ENCODE data around the gene ABCA4.
A peak's percentile ranks its signal among the peaks of the same experiment; 100 is the strongest.
"Not testable (repeated sequence)": the region's sequence is repeated elsewhere in the genome, so short reads cannot be mapped to it uniquely, and the experiment has no call there.

The ABCA4 gene

DNA sequence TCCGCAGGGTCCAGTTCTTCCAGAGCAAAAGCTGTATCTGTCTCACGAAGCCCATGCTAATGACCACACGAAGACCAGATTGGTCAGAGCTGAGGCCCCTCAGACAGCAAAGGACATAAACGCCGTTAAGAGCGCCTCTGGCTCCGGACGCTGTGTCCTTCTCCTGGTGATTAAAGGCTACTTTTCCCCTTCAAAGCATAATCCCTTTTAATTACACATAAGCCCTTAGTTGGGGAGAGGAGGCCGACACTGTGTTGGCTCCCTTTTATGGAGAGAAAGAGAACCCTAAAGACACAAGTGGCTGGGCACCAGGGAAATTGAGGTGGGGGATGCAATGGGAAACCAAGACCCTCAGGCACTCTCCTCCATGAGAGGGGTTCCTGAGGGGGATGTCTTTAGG, at the start of gene ABCA4:
ABCA4 (minus strand) TSS at position 158 of the 400 bp plus-strand sequence; CDS start at position 55, 103 bp downstream.
- DNase-seq, result no peak

DNA sequence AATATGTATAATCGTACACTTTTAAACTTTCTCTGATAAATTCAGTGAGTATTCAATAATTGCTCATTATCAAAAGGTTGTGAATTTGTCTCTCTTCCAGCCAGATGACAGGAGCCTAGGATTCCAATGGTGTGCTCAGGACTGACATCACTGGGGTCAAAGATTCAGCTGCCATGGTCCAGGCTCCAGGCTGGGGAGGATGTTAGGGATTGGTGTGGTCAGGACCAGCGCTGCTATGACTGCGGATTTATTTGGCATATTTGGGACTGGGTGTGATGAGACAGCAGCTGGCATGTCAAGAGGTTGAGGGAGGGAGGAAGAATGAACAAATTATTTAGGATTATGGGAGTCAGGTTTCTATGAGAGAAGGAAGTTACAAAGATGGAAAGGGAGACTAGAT, 48.2 kb upstream of the ABCA4 start:
- DNase-seq, result no peak

DNA sequence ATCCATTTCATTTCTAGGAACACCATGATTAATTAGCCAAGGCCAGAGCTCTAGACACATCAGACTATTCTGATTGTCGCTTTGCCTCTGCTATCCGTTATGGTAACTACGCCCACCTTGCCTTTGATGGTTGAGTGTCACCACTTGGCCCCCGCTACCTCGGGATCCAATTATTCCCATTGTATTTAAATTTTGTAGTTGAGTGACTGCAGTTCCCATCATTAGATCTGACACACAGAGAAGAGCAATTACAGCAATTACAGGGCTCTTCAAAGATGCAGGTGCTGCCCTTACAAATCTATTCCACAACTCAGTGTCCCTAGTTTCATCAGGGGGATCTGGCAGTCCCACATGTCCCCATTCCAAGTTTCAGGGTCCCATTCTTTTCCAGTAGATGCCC, 44.9 kb upstream of the ABCA4 start:
- no peak for DNase-seq

DNA sequence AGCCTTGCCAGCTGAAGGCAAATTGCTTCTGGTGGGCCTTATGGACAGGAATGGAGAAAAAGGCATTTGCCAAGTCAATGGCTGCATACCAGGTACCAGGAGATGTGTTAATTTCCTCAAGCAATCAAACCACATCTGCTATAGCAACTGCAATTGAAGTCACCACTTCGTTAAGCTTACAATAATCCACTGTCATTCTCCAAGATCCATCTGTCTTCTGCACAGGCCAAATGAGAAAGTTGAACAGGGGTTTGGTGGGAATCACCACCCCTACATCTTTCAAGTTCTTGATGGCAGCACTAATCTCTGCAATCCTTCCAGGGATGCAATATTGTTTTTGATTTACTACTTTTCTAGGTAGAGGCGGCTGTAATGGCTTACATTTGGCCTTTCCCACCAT, 43.9 kb upstream of the ABCA4 start:
- not testable (repeated sequence) for DNase-seq

DNA sequence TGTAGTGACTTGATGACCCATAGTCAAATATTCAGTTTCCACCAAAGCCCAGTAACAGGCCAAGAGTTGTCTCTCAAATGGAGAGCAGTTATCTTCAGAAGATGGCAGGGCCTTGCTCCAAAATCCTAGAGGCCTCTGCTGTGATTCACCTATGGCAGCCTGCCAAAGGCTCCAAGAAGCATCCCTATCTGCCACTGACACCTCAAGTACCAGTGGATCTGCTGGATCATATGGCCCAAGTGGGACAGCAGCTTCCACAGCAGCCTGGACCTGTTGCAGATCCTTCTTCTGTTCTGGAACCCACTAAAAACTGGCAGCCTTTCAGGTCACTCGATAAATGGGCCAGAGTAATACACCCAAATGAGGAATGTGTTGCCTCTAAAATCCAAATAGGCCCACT, 43.2 kb upstream of the ABCA4 start:
- not testable (repeated sequence) for DNase-seq

DNA sequence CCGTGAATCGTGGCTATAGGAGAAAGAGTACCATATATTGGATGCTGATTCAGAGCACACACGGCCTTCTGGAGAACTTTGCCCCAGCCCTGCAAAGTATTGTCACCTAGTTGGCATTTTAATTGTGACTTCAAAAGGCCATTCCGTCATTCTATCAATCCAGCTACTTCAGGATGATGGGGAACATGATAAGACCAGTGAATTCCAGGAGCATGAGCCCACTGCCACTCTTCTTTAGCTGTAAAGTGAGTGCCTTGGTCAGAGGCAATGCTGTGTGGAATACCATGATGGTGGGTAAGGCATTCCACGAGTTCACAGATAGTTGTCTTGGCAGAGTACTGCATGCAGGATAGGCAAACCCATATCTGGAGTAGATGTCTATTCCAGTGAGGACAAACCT, 42.3 kb upstream of the ABCA4 start:
- not testable (repeated sequence) for DNase-seq

DNA sequence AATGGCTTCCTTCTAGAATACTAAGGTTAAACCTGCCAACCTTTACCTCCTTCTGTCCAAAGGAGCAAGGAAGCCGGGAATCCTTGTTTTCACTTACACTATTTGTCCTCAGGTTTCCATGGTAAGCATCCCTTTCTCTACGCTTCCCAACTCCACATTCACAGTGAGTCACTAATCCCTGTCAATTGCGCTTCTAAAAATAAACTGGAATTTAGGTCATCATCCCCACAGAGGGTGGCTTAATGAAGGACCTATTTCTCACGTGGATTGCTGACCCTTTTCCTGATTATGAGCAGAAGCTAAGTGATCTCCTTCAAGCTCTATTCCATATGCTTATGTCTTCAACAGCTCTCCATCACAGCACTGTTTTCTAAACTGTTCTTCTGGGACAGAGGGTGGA, 39.9 kb upstream of the ABCA4 start:
- DNase-seq, result no peak

DNA sequence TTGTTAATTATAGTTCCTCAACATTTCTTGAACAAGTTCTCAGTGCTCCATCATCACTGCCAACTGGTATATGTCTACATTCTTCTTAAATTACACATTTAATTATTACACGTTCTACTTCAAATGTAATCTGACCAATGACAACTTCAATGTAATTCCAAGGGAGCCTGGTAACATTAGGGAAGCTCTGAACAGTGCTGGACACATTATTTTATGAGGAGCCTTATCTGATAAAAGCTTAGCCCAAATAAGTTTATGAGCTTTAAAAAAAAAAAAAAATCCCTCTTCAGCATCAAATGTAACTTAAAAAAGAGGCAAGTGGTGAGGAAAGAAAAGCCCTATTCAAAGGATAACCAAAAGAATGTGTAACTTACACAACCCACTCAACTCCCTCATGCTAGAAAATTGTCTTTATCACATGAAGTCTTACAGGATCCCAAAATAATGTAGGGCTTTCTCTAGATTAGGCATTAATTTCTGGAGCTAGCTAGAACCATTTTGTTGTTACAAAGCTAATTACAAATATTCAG, 35.2 kb upstream of the ABCA4 start:
- DNase-seq, result no peak

DNA sequence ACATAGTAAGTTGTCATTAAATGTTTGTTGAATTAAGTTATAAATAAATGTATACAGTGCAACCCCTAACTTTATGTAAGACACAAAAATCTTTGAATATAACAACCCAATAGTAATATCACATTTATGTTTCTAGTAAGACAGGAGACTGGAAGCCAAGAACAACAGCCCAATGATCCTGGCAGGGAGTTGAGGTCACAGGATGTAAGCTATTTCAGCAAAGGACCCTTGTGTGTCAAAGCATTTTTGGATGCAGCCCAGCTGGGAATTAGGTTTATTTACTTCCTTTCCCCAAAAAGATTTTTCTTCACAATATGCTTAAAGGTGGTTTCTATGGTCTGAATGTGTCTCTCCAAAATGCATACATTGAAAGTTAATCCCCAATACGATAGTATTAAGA, 34.0 kb upstream of the ABCA4 start:
- no peak for DNase-seq

DNA sequence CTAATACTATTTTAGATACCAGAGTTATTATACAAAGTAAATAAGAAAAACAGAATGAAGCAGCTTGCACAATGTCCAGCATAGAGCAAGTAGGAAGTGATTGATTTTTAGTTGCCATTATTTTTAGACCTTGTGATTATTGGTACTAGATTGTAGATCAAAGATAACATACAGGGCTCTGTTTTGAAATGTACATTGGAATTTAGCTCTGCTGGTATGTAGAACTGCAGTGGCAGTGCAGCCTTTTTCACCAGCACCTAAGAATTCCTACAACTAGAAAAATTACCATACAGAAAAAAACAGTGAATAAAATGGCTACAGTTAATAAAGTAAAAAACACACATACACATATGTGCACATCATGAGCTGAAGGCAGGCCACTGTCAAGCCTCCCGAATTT, 32.2 kb upstream of the ABCA4 start:
- no peak for DNase-seq

DNA sequence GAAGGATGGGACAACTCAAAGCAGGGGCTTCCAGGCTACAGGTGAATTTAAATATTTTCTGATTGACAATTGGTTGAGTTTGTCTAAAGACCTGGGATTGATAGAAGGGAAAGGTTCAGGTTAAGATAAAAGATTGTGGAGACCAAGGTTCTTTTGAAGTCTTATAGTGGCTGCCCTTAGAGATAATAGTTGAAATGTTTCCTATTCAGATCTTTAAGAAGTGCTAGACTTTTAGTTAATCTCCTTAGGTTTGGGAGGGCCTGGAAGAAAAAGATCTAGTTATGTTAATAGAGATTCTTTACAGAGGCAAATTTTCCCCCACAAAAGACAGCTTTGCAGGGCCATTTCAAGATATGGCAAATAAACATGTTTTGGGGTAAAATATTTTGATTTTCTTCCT, 28.2 kb upstream of the ABCA4 start:
- DNase-seq, result not testable (repeated sequence)

DNA sequence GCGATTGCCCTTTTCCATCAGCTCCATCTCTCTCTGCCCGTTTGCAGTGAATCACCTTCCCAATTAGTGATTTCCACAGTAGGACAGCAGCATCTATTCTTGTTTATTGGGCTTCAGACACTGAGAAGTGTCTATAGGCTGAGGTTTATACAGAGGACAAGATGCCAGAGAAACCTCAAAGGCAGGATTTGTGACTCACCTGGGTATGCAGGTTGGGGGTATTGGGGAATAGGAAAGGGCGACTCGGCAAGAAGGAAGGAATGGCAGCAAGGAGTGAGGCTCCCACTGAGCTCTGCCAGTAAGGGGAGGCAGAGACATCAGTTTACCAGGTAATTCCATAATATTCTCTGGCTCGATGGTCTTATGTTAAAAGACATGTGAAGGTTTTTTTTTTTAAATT, 25.3 kb upstream of the ABCA4 start:
- no peak for DNase-seq

DNA sequence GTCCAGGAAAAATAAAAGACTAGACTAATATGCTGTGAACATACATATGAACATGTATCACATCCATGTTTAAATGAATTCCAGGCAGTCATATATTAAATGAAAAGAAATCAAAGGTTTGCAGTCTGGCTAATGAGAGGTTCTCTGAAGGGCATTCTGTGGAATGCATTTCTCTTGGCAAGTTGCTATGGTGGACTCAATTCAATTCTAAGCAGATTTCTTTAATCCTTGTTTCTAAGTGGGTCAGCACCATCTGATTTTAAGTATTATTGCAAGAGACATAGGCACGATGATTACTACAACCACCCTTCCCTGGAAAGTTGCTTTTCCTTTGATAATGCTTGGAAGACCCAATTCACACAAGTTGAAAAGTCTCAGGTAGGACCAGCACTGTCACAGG, 23.9 kb upstream of the ABCA4 start:
- DNase-seq, result no peak

DNA sequence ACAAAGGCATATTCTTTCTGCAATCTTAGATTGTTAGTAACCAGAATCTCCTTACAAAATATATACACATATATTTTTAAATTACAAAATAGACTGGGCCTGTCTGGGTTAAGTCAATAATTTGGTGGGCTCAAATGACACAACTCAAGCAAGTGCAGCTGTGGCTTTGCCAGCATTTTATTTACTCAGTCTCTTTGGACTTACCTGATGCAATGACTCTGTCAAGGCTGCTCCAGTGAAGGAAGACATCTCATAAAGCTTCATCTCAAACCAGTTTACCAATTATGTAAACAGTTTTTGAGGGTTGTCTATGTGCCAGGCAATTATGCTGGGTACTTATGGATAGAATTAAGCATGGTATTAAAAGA, 22.8 kb upstream of the ABCA4 start:
- peak; percentile 82 for DNase-seq

DNA sequence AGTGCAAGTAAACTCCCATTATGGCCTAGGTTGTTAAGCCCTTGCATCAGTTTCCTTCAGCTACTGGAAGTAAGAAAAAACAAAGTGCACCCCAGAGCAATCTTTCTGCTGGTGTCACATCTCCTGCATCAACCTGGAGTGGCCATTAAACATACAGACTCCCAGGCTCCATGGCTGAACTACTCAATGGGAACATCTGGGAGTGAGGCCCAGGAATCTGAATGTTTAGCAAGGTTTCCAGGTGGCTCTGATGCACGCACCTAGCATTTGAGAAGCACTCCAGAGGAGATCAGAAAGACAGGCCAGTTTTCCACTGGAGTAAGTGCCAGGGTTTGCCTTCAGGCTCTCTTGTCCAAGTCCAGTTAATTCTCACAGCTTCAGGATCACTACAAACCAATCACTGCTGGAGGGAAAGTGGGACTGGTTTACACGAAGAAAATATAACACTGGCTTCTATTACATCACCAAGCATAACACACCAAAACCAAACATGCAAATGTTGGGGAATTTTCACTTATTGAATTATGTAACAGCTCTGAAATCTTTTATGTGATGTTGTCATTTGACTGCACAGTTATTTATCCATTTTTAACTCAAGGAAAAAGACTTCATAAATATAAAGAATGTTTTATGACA, 22.3 kb upstream of the ABCA4 start:
- DNase-seq, result peak; percentile 46

DNA sequence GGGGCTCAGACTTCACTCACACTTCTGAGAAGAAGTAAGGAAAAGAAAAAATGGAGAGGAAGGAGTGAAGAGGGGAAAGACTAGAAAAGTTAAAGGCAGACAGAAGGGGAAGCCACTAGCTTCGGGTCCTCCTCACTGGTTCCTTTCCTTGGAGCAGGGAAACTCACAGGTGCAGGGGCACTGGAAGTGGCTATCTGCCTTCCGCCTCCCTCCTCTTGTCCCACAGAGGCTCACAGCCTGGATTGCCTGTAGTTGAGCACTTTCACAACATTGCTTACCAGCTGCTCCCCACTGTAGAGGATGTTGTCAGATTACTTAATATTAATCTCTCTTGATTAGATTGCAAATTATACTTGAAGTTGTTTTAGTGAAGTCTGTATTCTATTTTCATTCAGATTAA, 21.6 kb upstream of the ABCA4 start:
- DNase-seq, result no peak

DNA sequence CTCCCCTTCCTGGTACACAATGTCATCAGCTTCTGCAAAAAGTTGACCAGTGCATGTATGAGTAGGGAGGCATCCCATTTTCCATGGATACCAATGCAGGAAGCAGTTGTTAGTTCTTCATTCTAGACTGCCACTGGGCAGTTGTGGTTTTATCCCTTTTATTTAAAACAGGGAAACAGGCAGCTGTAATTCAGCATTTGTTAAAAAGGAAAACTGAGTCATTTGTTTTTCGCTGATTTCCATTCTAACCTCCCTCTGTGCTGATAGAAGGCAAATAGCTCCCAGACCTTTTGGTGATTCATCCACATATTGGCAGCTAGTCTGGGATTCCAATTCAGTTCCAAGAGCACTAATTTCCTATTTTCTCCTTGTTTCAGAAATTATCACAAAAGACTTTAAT, 21.1 kb upstream of the ABCA4 start:
- DNase-seq, result no peak

DNA sequence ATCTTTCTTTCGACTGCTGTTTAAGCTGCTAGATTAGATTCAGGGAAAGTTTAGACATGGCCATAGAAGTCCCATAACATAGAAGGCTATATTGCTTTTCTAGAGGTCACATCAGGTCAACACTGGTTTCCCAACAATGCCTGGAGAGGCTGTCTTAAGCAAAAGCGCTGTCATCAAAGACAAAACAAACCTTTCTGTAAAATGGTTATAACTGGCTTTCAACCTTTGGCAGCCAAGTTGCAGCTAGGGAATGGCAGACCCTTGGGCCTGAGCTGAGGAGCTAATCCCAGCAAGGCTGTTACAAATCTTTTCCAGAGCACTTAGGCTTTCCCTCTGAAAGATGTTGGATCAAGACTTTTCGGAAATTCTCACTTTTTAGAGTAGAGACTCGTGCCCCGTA, 11.2 kb upstream of the ABCA4 start:
- no peak for DNase-seq

DNA sequence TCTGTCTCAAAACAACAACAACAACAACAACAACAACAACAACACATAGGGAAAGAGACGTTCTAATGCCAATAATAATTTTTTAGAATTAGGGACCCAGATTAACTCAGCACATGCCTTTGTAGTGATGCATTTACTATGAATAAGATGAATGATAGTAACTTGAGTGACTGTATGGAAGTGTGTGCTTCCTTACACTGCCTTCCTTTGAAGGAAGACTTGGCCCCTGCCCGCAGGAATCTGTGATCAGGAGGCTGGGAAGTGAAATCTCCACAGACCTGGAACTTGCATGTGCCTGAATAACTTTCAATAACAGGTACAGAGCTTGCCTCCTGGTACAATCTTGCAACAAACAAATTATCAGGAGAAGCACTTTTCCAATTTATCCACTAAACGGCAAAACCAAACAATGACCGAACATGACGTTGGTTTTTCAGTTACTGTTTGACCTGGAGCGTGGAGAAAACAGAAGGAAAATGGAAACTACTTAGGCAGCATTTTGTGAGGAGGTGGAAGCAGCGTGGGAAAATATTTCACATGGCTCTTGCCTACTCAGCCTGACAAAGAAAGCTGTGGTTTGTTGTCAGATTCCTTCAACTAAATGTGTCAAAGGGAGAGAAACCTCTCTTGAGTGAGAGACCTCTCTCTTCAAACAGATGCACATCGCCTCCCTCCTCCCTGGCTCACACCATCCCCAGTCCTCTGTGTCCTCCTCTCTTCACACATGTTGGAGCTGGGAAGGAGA, 10.1 kb upstream of the ABCA4 start:
- DNase-seq, result no peak

DNA sequence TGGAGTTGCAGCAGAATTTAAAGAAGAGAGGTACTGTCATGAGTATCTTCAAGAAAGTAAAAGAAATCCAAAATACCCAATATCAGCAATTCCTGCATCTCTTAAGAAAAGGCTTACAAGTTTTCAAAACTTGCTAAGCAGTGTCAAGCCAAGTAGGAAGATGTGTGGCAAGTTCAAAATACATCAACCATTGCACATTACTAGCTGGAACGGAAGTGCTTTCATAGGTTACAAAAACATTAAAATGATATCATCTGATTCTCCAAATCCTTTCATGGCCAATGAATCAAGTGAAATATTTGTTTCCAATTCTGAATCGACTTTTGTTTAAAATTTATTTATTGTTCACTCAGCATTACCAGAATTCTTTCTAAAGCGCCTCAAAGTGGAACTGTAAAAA, 5.7 kb upstream of the ABCA4 start:
- DNase-seq, result no peak

DNA sequence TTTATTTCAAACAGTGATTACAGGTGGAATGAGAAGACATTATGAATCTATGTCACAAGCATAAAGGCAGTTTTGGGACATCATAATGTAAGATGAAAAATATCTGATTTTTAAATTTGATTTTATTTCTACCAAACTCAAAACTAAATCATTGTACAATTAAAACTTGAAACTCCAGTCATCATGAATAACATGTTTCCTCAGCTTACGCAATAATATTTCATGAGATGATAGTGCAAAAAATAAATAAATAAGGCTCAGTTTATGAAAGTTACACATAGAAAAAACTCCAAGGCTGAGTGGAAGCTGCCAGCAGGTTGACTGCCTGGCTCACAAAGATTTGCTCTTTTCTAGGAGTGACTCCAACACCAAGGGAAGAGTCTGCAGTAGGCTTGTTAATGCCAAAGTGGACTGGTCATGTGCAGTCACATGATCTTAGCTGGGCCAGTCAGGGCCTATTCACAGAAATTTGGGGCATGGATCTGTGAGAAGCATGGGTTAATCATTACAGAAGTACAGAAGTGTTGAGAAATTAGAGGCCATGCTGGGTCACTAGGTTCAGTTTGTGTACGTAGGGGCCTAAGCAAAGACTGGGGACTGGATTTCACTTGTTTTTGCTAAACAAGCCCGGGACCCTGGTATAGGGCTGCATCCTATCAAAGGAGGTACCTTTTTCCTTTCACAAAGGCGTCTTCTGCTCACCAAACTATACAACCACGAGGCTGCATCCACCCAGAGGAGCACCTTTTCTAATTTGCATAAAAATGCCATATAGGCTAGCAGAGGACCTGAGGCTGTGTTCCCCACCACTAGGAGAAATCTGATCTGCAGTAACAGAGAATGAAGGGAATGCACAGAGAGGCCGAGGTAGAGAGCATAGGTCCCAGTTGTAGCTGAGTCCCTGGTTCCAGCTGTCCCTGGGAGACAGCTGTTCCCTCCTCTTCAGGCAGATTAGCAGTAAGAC, 4.9 kb upstream of the ABCA4 start:
- DNase-seq, result no peak

DNA sequence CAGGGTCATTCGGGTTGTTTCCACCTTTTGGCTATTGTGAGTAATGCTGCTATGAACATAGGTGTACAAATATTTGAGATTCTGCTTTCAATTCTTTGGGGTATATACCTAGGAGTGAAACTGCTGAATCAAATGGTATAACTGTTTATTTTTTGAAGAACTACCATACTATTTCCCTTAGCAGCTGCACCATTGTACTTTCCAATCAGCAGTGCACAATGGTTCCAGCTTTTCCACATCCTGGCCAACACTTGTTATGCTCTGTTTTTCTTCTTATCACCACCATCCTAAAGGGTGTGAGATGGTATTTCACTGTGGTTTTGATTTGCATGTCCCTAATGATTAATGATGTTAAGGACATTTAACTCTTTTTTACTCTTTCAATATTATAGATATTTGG, 3.6 kb upstream of the ABCA4 start:
- DNase-seq, result no peak

DNA sequence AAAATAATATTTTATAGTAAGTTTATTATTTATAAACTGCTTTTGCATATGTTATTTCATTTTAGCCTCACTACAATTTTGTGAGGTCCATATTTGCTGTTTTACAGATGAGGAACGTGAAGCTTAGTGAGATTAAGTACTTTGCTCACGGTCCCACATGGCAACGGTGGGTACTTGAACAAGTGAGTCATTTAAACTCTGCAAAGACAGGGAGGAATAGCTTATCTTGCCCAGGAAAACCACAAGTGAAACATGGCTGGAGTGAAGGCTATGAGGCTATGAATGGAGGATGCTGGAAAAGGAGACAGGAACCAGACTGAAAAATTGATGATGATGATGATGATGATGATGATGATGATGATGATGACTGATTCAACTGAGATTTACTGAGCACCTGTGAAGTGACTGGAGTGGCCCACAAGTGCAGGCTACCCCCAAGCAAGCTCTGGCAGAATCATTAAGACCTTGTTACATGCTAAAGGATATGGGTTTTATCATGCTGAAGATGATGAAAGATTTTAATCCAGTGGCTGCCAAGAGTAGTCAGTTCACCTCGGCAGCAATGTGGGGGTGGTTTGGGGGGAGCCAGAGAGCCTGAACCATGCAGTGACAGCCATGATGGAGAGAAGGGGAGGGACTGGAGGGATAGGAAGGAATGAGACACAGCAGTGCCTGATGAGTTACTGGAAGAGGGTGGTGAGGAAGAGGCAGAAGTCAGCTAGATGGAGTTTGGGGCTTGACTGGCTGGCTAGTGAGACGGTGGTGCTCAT, 1.4 kb upstream of the ABCA4 start:
- no peak for DNase-seq
